OCI-LY7 (cell line): ENCODE data around the gene KLRK1. TPM values are rescaled to one million over a fixed set of nuclear protein-coding genes. Genes with fewer than 3 reads are reported as not detected.
"Not testable (repeated sequence)": the region's sequence is repeated elsewhere in the genome, so short reads cannot be mapped to it uniquely, and the experiment has no call there.

Experiments used
- BruUV-seq: library from RNA; stranded (reverse); fragments of 400-500 nt; replicated peaks from 2 replicates; lab custom pipeline; 2021; lab: Mats Ljungman, UMichigan
- CTCF ChIA-PET: fragments of 300-600 bp; sonication (Branson Sonifier 250); formaldehyde crosslinking; loops from one replicate; lab custom pipeline; 2022; ENCODE audit warnings: antibody characterized with exemption; ENCODE audit not compliant: unreplicated experiment; lab: Charles Lee
- POLR2A ChIA-PET: fragments of 300-600 bp; sonication (Branson Sonifier 250); formaldehyde crosslinking; loops from one replicate; lab custom pipeline; 2022; ENCODE audit warnings: antibody characterized with exemption; lab: Charles Lee
- DNase-seq: peaks from one replicate; pipeline ENCODE4 v3.0.0-alpha.2; 2015; ENCODE audit warnings: low spot score
- H2AFZ ChIP-seq: fragments of 200-600 bp; sonication (generic), shearing (Covaris generic); 2 replicates; pipeline ENCODE4 v1.6.1; 2014; ENCODE audit warnings: mild to moderate bottlenecking, antibody characterized with exemption, low read length, moderate library complexity
- H3K27ac ChIP-seq: fragments of 200-600 bp; sonication (generic); 2 replicates; pipeline ENCODE4 v1.5.1; 2014; ENCODE audit warnings: mixed run types, low read depth, mild to moderate bottlenecking, moderate library complexity, low read length, inconsistent platforms; ENCODE audit not compliant: poor library complexity, severe bottlenecking
- H3K36me3 ChIP-seq: fragments of 200-600 bp; sonication (generic); 2 replicates; pipeline ENCODE4 v1.6.1; 2014; ENCODE audit warnings: mild to moderate bottlenecking, antibody characterized with exemption, low read length, moderate library complexity, mixed read lengths; ENCODE audit not compliant: insufficient read depth
- H3K4me1 ChIP-seq: fragments of 200-600 bp; sonication (generic); 2 replicates; pipeline ENCODE4 v1.5.1; 2014; ENCODE audit warnings: mild to moderate bottlenecking, low read length; ENCODE audit not compliant: insufficient read depth, poor library complexity, severe bottlenecking
- H3K4me2 ChIP-seq: fragments of 200-600 bp; sonication (generic); 2 replicates; pipeline ENCODE4 v1.6.1; 2014; ENCODE audit warnings: mild to moderate bottlenecking, low read length
- H3K4me3 ChIP-seq: fragments of 200-600 bp; sonication (generic); 2 replicates; pipeline ENCODE4 v1.5.1; 2014; ENCODE audit warnings: mild to moderate bottlenecking, low read depth, low read length; ENCODE audit not compliant: poor library complexity, severe bottlenecking
- H3K79me2 ChIP-seq: fragments of 200-600 bp; sonication (generic); 2 replicates; pipeline ENCODE4 v1.6.1; 2016; ENCODE audit warnings: low read depth, mild to moderate bottlenecking, low read length, moderate library complexity, mixed read lengths; ENCODE audit not compliant: insufficient read depth
- H3K9me2 ChIP-seq: fragments of 200-600 bp; sonication (generic); 2 replicates; pipeline ENCODE4 v1.6.1; 2016; ENCODE audit warnings: mild to moderate bottlenecking, low read length, mixed read lengths; ENCODE audit not compliant: insufficient read depth
- H3K9me3 ChIP-seq: fragments of 200-600 bp; sonication (generic); 2 replicates; pipeline ENCODE4 v1.6.1; 2014; ENCODE audit warnings: mild to moderate bottlenecking, mixed run types, low read length, mixed read lengths
- H4K20me1 ChIP-seq: fragments of 200-600 bp; sonication (generic); 2 replicates; pipeline ENCODE4 v1.6.1; 2014; ENCODE audit warnings: mild to moderate bottlenecking, antibody characterized with exemption, low read length, moderate library complexity, mixed read lengths; ENCODE audit not compliant: insufficient read depth
- CTCF ChIP-seq: fragments of 200-600 bp; sonication (generic); conservative IDR thresholded peaks from 2 replicates; pipeline ENCODE4 v1.5.1; 2014; ENCODE audit warnings: mild to moderate bottlenecking, antibody characterized with exemption, low read length, moderate library complexity, mixed read lengths
- EZH2phosphoT487 ChIP-seq: fragments of 200-600 bp; sonication (generic); IDR thresholded peaks from 2 replicates; pipeline ENCODE4 v1.6.1; 2018; ENCODE audit warnings: low read depth, borderline replicate concordance, mild to moderate bottlenecking, mixed run types, antibody characterized with exemption, low read length, moderate library complexity, mixed read lengths
- intact Hi-C: fragments of 100-400 bp; cut with micrococcal nuclease; formaldehyde crosslinking; loops from one replicate; pipeline ENCODE4 v1.10.0; 2022; ENCODE audit not compliant: unreplicated experiment
- total RNA-seq, 2 experiments: library from RNA; depleted of rRNA in 1 of 2; stranded (reverse); fragments of >200 nt in 1 of 2; shearing (Covaris generic) in 1 of 2; gene quantifications; 2 replicates each; pipeline ENCODE4 v1.2.3, GENCODE V29; 2014 to 2022

Gene KLRK1
- total RNA-seq, 2 experiments from 2014 or later: 26.6 to 35.7 TPM

- ChIA-PET CTCF (no interaction called here), POLR2A (no interaction called here)
- Histone ChIP-seq H3K79me2 (no peaks in the 10 kb centered on the region), H3K27ac (no peak overlapping the region), H3K9me3 (peaks cover 18% of the 10 kb centered on the region; the same call in 1 of the 2 replicates), H3K4me2 (no peak overlapping the region), H3K4me3 (no peak overlapping the region), H4K20me1 (no peaks in the 10 kb centered on the region), H2AFZ (no peak overlapping the region), H3K4me1 (peaks cover 16% of the 10 kb centered on the region), H3K36me3 (peaks cover 25% of the 10 kb centered on the region), H3K9me2 (no peaks in the 10 kb centered on the region)
- no TSS peak for BruUV-seq
- no peak for DNase-seq
- intact Hi-C loops: no loop called here
- no peak for TF ChIP-seq CTCF
- no peak for TF ChIP-seq EZH2phosphoT487
These were observed 31.7 kb downstream of the KLRK1 start for GRCh38 chr12:10358131-10358530.

GRCh38 chr12:10354502-10354901 lies 35.3 kb downstream of the KLRK1 start:
- Histone ChIP-seq H3K27ac (no peak overlapping the region), H3K79me2 (no peaks in the 10 kb centered on the region), H2AFZ (no peak overlapping the region), H3K9me2 (no peaks in the 10 kb centered on the region), H3K9me3 (peaks cover 25% of the 10 kb centered on the region; the same call in 1 of the 2 replicates), H3K4me2 (no peak overlapping the region), H3K4me3 (no peak overlapping the region), H3K36me3 (peaks cover 16% of the 10 kb centered on the region; the same call in 1 of the 2 replicates), H4K20me1 (no peaks in the 10 kb centered on the region), H3K4me1 (no peaks in the 10 kb centered on the region)
- TF ChIP-seq CTCF (no peak), EZH2phosphoT487 (no peak)
- ChIA-PET CTCF (no interaction called here), POLR2A (interaction anchor here (0.8 to 1.3 kb wide), 2 partner anchors 10 to 187 kb away, joined by 3 to 4 read pairs; no protein-coding TSS in a partner anchor)
- no TSS peak for BruUV-seq
- DNase-seq: no peak
- intact Hi-C loops: no loop called here

- Histone ChIP-seq H3K27ac (no peak overlapping the region), H3K9me2 (no peaks in the 10 kb centered on the region), H3K79me2 (no peaks in the 10 kb centered on the region), H3K9me3 (peaks cover 25% of the 10 kb centered on the region; the same call in 1 of the 2 replicates), H4K20me1 (no peaks in the 10 kb centered on the region), H3K4me2 (no peak overlapping the region), H3K36me3 (peaks cover 13% of the 10 kb centered on the region; the same call in 1 of the 2 replicates), H2AFZ (no peak overlapping the region), H3K4me3 (no peak overlapping the region), H3K4me1 (no peaks in the 10 kb centered on the region)
- CTCF ChIA-PET: no interaction called here
- no TSS peak for BruUV-seq
- no peak for DNase-seq
- POLR2A ChIA-PET: no interaction called here
- TF ChIP-seq EZH2phosphoT487 (no peak), CTCF (no peak)
- intact Hi-C loops: no loop called here
These were observed 35.8 kb downstream of the KLRK1 start for GRCh38 chr12:10354071-10354470.

GRCh38 chr12:10351457-10351856 lies 38.4 kb downstream of the KLRK1 start:
- H2AFZ ChIP-seq, H3K4me2 ChIP-seq, H3K79me2 ChIP-seq, intact Hi-C loops, H3K4me3 ChIP-seq, DNase-seq, H3K9me2 ChIP-seq, CTCF ChIA-PET, H4K20me1 ChIP-seq, H3K4me1 ChIP-seq, H3K27ac ChIP-seq, BruUV-seq, H3K36me3 ChIP-seq: not testable (repeated sequence)
- POLR2A ChIA-PET: interaction anchor here (0.5 kb wide), 2 partner anchors 11 to 317 kb away, joined by 3 read pairs; no protein-coding TSS in a partner anchor
- peaks cover 18% of the 10 kb centered on the region; the same call in 1 of the 2 replicates for H3K9me3 ChIP-seq
